ENCODE measurements around the gene CGNL1. TPM values are rescaled to one million over a fixed set of nuclear protein-coding genes. Genes with fewer than 3 reads are reported as not detected.

Gene CGNL1
- total and polyA plus RNA-seq, 5 donors from 2014 or later: not detected

- Mint-ChIP-seq H3K27me3 (no peaks in the 10 kb centered on the region), H3K4me1 (no peaks in the 10 kb centered on the region), H3K9me3 (no peaks in the 10 kb centered on the region), H3K36me3 (no peaks in the 10 kb centered on the region), H3K27ac (no peak overlapping the region), H3K4me3 (no peak overlapping the region)
- Histone ChIP-seq H3K27me3 (ENCODE audit: control insufficient read depth, insufficient read depth, low read length) (no peaks in the 10 kb centered on the region), H3K4me1 (ENCODE audit: control insufficient read depth, insufficient read depth, low read length, poor library complexity, severe bottlenecking) (no peaks in the 10 kb centered on the region), H3K27ac (ENCODE audit: insufficient read depth, low read length, poor library complexity, severe bottlenecking) (no peak overlapping the region), H3K9me3 (ENCODE audit: control insufficient read depth in 2 of 2, low read length in 2 of 2) (no peaks in the 10 kb centered on the region), H3K4me3 (ENCODE audit: low read depth, low read length) (no peak overlapping the region), H3K36me3 (ENCODE audit: control insufficient read depth, insufficient read depth, low read length) (no peaks in the 10 kb centered on the region)
- DNase-seq: no peak
- ATAC-seq (ENCODE audit: low read depth in 2 of 2): no peak
These were observed 87.1 kb downstream of the CGNL1 start for GRCh38 chr15:57463360-57463759.

DNA sequence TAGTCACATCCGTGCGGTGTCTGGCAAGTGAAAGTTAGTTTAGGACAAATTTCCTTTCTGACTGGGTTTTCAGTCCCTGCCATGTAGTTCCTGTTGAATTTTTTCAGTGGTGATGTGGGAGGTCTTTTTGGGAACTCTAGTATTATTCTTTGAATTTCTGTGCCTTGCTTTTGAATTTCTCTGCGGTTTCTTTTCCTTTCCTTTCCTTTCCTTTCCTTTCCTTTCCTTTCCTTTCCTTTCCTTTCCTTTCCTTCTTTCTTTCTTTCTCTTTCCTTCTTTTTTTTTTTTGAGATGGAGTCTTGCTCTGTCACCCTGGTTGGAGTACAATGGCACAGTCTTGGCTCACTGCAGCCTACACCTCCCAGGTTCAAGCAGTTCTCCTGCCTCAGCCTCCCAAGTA lies 88.2 kb downstream of the CGNL1 start:
- Histone ChIP-seq H3K27ac (ENCODE audit: insufficient read depth, low read length, poor library complexity, severe bottlenecking) (no peak overlapping the region), H3K9me3 (ENCODE audit: control insufficient read depth in 2 of 2, low read length in 2 of 2) (no peaks in the 10 kb centered on the region), H3K4me3 (ENCODE audit: low read depth, low read length) (no peak overlapping the region), H3K27me3 (ENCODE audit: control insufficient read depth, insufficient read depth, low read length) (no peaks in the 10 kb centered on the region), H3K36me3 (ENCODE audit: control insufficient read depth, insufficient read depth, low read length) (no peaks in the 10 kb centered on the region), H3K4me1 (ENCODE audit: control insufficient read depth, insufficient read depth, low read length, poor library complexity, severe bottlenecking) (no peaks in the 10 kb centered on the region)
- Mint-ChIP-seq H3K27ac (no peak overlapping the region), H3K27me3 (no peaks in the 10 kb centered on the region), H3K4me3 (no peak overlapping the region), H3K36me3 (no peaks in the 10 kb centered on the region), H3K9me3 (peaks cover 0 to 2% (median 0%) of the 10 kb centered on the region in 7 donors), H3K4me1 (no peaks in the 10 kb centered on the region)
- DNase-seq (no peak), ATAC-seq (ENCODE audit: low read depth in 2 of 2) (no peak)

DNA sequence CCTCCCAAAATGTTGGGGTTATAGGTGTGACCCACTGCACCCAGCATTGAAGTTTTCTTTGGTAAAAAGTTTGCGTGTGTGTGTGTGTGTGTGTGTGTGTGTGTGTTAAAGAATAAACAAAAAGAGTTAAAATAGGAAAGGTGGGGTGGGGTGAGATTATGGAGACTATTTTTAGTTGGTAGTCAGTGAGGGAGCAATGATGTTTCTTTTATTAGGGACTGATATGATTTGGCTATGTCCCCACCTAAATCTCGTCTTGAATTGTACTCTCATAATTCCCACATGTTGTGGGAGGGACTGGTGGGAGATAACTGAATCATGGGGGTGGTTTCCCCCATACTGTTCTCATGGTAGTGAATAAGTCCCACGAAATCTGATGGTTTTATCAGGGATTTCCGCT lies 92.2 kb downstream of the CGNL1 start:
- Mint-ChIP-seq H3K27me3 (peaks cover 5% of the 10 kb centered on the region), H3K36me3 (no peaks in the 10 kb centered on the region), H3K27ac (no peak overlapping the region), H3K4me1 (no peaks in the 10 kb centered on the region), H3K9me3 (peaks cover 0 to 4% (median 0%) of the 10 kb centered on the region in 7 donors), H3K4me3 (no peak overlapping the region)
- H3K4me1 ChIP-seq (ENCODE audit: control insufficient read depth, insufficient read depth, low read length, poor library complexity, severe bottlenecking): no peaks in the 10 kb centered on the region
- no peak overlapping the region for H3K27ac ChIP-seq (ENCODE audit: insufficient read depth, low read length, poor library complexity, severe bottlenecking)
- H3K9me3 ChIP-seq (ENCODE audit: control insufficient read depth in 2 of 2, low read length in 2 of 2): no peaks in the 10 kb centered on the region
- H3K27me3 ChIP-seq (ENCODE audit: control insufficient read depth, insufficient read depth, low read length): peaks cover 2% of the 10 kb centered on the region
- no peak overlapping the region for H3K4me3 ChIP-seq (ENCODE audit: low read depth, low read length)
- DNase-seq: no peak
- no peak for ATAC-seq (ENCODE audit: low read depth in 2 of 2)
- no peaks in the 10 kb centered on the region for H3K36me3 ChIP-seq (ENCODE audit: control insufficient read depth, insufficient read depth, low read length)

DNA sequence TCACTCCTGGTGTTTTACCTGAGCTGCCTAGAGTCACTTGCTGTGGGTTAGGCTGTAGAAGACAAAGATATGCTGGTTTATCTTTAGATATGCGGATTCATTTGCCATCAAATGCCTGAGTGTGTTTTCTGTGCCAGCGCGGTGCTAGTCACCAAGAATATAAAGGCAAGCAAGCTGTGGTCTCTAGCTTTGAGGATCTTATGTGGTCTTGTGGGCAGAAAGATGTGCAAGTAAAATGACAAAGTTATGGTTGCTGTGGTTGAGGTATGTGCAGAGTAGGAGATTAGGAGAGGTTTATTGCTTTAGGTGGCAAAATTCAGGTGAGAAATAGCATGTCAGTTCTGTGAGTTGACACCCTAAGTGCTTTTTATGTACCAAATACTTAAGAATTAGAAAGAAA lies 94.2 kb downstream of the CGNL1 start:
- Mint-ChIP-seq H3K27me3 (peaks cover 5% of the 10 kb centered on the region), H3K4me1 (no peaks in the 10 kb centered on the region), H3K27ac (no peak overlapping the region), H3K36me3 (no peaks in the 10 kb centered on the region), H3K9me3 (peaks cover 0 to 4% (median 0%) of the 10 kb centered on the region in 7 donors), H3K4me3 (no peak overlapping the region)
- no peaks in the 10 kb centered on the region for H3K36me3 ChIP-seq (ENCODE audit: control insufficient read depth, insufficient read depth, low read length)
- no peak overlapping the region for H3K27ac ChIP-seq (ENCODE audit: insufficient read depth, low read length, poor library complexity, severe bottlenecking)
- no peaks in the 10 kb centered on the region for H3K4me1 ChIP-seq (ENCODE audit: control insufficient read depth, insufficient read depth, low read length, poor library complexity, severe bottlenecking)
- peaks cover 2% of the 10 kb centered on the region for H3K27me3 ChIP-seq (ENCODE audit: control insufficient read depth, insufficient read depth, low read length)
- H3K4me3 ChIP-seq (ENCODE audit: low read depth, low read length): no peak overlapping the region
- no peak for DNase-seq
- no peaks in the 10 kb centered on the region for H3K9me3 ChIP-seq (ENCODE audit: control insufficient read depth in 2 of 2, low read length in 2 of 2)
- ATAC-seq (ENCODE audit: low read depth in 2 of 2): no peak

DNA sequence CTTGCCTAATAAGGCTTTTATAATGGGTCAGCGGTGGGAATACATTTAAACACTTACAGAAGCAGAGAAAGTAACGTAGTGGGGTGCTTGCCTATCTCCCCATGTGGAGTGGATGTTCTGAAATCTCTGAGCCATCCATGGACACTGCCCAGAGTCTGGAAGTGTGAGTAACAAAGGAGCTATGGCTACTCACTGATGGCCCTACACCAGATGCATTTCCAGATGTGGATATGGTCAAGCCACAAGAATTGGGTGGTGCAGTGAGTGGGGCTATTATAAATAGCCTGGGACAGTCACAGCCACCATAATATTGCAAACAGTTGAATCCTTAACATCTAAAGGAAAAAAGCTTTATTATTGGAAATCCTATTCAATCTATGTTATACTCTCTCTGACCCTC lies 96.6 kb downstream of the CGNL1 start:
- DNase-seq (no peak), ATAC-seq (ENCODE audit: low read depth in 2 of 2) (no peak)
- no peaks in the 10 kb centered on the region for H3K4me1 ChIP-seq (ENCODE audit: control insufficient read depth, insufficient read depth, low read length, poor library complexity, severe bottlenecking)
- Mint-ChIP-seq H3K4me3 (no peak overlapping the region), H3K27ac (no peak overlapping the region), H3K27me3 (peaks cover 11% of the 10 kb centered on the region), H3K4me1 (no peaks in the 10 kb centered on the region), H3K9me3 (peaks cover 0 to 4% (median 0%) of the 10 kb centered on the region in 7 donors), H3K36me3 (no peaks in the 10 kb centered on the region)
- H3K27ac ChIP-seq (ENCODE audit: insufficient read depth, low read length, poor library complexity, severe bottlenecking): no peak overlapping the region
- H3K9me3 ChIP-seq (ENCODE audit: control insufficient read depth in 2 of 2, low read length in 2 of 2): no peaks in the 10 kb centered on the region
- no peak overlapping the region for H3K4me3 ChIP-seq (ENCODE audit: low read depth, low read length)
- no peaks in the 10 kb centered on the region for H3K36me3 ChIP-seq (ENCODE audit: control insufficient read depth, insufficient read depth, low read length)
- H3K27me3 ChIP-seq (ENCODE audit: control insufficient read depth, insufficient read depth, low read length): peaks cover 9% of the 10 kb centered on the region

DNA sequence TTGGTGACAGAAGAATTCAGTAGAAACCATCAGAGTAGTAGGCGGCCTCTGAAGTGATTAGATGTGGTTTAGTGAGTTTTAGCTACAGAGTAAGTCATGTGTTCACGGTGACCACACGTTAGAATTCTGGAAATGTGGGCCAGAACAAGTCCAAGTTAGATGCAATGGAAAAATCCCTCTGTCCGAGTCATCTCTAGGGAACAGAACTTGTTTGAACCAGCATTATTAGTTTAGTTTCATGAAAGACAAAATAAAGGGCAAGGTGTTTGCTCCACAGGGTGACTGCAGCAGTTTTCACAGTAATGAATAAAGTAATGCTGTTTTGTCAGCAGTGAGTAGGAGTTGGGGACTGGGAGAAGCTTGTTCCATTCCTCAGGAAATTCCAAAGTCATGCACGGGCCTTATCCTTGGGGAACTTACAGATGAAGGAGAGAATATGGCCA lies 100.2 kb downstream of the CGNL1 start:
- Histone ChIP-seq H3K4me3 (ENCODE audit: low read depth, low read length) (no peak overlapping the region), H3K36me3 (ENCODE audit: control insufficient read depth, insufficient read depth, low read length) (no peaks in the 10 kb centered on the region), H3K27ac (ENCODE audit: insufficient read depth, low read length, poor library complexity, severe bottlenecking) (no peak overlapping the region), H3K9me3 (ENCODE audit: control insufficient read depth in 2 of 2, low read length in 2 of 2) (no peaks in the 10 kb centered on the region), H3K27me3 (ENCODE audit: control insufficient read depth, insufficient read depth, low read length) (peaks cover 7% of the 10 kb centered on the region), H3K4me1 (ENCODE audit: control insufficient read depth, insufficient read depth, low read length, poor library complexity, severe bottlenecking) (no peaks in the 10 kb centered on the region)
- no peak for DNase-seq
- no peak overlapping the region for H3K4me3 Mint-ChIP-seq
- peaks cover 11% of the 10 kb centered on the region for H3K27me3 Mint-ChIP-seq
- no peak overlapping the region for H3K27ac Mint-ChIP-seq
- peaks cover 0 to 1% (median 0%) of the 10 kb centered on the region in 7 donors for H3K9me3 Mint-ChIP-seq
- ATAC-seq (ENCODE audit: low read depth in 2 of 2): no peak
- H3K36me3 Mint-ChIP-seq: no peaks in the 10 kb centered on the region
- H3K4me1 Mint-ChIP-seq: no peaks in the 10 kb centered on the region

DNA sequence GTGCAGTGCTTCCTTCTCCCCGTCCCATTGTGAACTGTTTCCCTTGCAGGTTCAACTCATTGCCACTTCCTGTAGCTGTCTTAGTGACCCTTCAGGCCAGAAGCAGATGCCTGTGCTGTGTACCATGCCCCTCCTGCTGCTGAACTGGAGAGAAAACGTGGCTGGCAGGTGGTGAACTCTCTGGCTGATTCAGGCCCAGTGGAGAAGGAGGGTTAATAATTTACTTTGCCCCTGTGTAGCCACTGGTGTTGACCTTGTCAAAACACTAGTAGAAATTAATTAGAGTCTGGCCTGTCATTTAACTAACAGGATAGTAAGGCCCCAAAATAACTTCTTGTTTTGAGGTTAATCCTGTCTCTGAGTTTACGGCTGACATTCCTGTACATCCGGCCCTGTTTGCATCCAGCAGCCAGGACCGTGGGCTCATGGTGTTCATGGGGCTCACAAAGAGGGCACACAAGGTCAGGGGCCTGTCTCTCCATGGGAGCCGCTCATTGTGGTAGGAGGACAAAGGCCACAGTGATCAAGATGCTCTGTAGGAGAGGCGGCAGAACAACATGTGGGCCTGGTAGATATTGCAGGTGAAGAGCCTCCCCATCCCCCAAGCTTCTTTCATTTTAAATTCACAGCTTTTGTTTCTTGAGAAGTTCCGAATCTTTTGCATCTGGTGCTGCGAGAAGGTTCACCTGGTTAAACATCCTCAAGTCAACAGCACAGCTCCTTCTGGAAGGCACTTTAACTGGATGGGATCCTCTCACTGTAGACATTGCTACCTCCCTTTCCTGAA lies 101.6 kb downstream of the CGNL1 start:
- Histone ChIP-seq H3K27me3 (ENCODE audit: control insufficient read depth, insufficient read depth, low read length) (peaks cover 7% of the 10 kb centered on the region), H3K36me3 (ENCODE audit: control insufficient read depth, insufficient read depth, low read length) (no peaks in the 10 kb centered on the region), H3K9me3 (ENCODE audit: control insufficient read depth in 2 of 2, low read length in 2 of 2) (no peaks in the 10 kb centered on the region), H3K27ac (ENCODE audit: insufficient read depth, low read length, poor library complexity, severe bottlenecking) (no peak overlapping the region), H3K4me1 (ENCODE audit: control insufficient read depth, insufficient read depth, low read length, poor library complexity, severe bottlenecking) (no peaks in the 10 kb centered on the region), H3K4me3 (ENCODE audit: low read depth, low read length) (no peak overlapping the region)
- H3K4me3 Mint-ChIP-seq: no peak overlapping the region
- H3K27me3 Mint-ChIP-seq: peaks cover 16% of the 10 kb centered on the region
- ATAC-seq (ENCODE audit: low read depth in 2 of 2) (no peak), DNase-seq (no peak)
- H3K4me1 Mint-ChIP-seq: no peaks in the 10 kb centered on the region
- no peaks in the 10 kb centered on the region for H3K9me3 Mint-ChIP-seq
- H3K27ac Mint-ChIP-seq: peak overlapping the region in 1 of 3 donors; percentile 53
- no peaks in the 10 kb centered on the region for H3K36me3 Mint-ChIP-seq

DNA sequence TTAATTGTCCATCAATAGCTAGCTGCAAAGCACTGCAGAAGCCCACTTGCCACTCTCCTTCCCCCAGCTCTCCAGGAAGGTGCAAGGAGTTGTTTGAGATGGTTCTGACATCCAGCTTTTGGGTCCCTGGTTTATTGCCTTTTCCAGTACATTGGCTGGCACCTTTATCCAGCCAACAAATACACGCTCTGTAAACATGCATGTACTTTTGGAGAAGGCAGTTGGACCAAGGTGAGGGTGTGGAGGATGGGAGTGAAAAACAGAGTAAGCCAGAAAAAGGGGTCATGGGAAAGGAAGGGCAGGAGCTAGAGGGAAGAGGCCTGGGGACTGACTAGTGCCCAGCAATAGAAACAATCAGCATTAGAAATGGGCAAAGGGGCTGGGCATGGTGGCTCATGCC lies 102.7 kb downstream of the CGNL1 start:
- Histone ChIP-seq H3K4me1 (ENCODE audit: control insufficient read depth, insufficient read depth, low read length, poor library complexity, severe bottlenecking) (no peaks in the 10 kb centered on the region), H3K9me3 (ENCODE audit: control insufficient read depth in 2 of 2, low read length in 2 of 2) (no peaks in the 10 kb centered on the region), H3K4me3 (ENCODE audit: low read depth, low read length) (no peak overlapping the region), H3K36me3 (ENCODE audit: control insufficient read depth, insufficient read depth, low read length) (no peaks in the 10 kb centered on the region), H3K27me3 (ENCODE audit: control insufficient read depth, insufficient read depth, low read length) (peaks cover 7% of the 10 kb centered on the region), H3K27ac (ENCODE audit: insufficient read depth, low read length, poor library complexity, severe bottlenecking) (no peak overlapping the region)
- H3K27me3 Mint-ChIP-seq: peaks cover 17% of the 10 kb centered on the region
- H3K27ac Mint-ChIP-seq: no peak overlapping the region
- no peak overlapping the region for H3K4me3 Mint-ChIP-seq
- H3K36me3 Mint-ChIP-seq: no peaks in the 10 kb centered on the region
- no peaks in the 10 kb centered on the region for H3K9me3 Mint-ChIP-seq
- no peaks in the 10 kb centered on the region for H3K4me1 Mint-ChIP-seq
- DNase-seq: no peak
- no peak for ATAC-seq (ENCODE audit: low read depth in 2 of 2)
